NCI-H345 treated with DMSO at 0.1 percent for 48 hours (cell line): ENCODE data around the gene NMUR1.
"Not testable (repeated sequence)": the region's sequence is repeated elsewhere in the genome, so short reads cannot be mapped to it uniquely, and the experiment has no call there.

Experiments
- DNase-seq: peaks from one replicate; lab custom pipeline; 2025; ENCODE audit not compliant: unreplicated experiment; lab: John Stamatoyannopoulos, UW

NMUR1 gene, protein sequence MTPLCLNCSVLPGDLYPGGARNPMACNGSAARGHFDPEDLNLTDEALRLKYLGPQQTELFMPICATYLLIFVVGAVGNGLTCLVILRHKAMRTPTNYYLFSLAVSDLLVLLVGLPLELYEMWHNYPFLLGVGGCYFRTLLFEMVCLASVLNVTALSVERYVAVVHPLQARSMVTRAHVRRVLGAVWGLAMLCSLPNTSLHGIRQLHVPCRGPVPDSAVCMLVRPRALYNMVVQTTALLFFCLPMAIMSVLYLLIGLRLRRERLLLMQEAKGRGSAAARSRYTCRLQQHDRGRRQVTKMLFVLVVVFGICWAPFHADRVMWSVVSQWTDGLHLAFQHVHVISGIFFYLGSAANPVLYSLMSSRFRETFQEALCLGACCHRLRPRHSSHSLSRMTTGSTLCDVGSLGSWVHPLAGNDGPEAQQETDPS

DNA sequence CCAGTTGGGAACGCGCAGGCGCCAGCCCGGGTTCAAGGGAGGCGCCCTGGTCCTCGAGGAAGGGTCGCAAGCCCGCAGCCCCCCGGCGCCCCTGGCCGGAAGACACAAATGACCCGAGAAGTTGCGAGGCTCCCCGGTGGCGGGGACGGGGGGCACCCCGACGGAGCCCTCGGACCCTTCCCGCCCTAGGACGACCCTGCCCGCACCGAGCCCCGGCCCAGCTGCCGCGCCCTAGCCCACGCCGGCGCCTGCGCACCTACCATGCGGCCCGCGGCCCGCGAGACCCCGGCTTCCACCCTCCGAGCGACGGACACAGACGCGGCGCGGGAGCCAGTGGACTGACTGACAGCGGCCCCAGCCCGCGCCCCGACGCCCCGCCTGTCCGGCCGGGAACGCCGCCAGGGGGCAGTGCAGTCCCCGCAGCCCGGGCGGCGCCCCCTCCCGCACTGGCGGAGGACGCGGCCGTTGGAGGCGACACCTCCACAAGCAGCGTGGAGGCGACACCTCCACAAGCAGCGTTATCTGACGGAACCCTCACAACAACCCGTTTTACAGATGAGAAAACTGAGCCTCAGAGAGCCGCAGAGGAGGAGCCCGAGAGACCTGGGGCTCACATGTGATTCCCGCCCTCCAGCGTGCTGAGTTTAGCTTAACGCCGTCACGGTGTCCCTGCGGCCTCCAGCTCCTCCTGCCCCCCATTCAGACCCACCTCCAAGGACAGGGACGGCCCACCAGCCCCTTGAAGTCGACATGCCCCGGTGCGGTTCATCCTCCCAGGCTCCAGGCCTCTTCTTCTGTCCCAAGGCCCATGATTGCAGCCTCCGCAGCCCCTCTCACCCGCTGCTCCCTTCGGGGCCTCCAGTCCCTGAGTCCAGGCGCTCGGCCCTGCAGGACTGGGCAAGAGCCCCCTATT, at the start of gene NMUR1:
Gene NMUR1, minus strand, starts transcription at position 347 of the 913 bp plus-strand sequence. Its CDS starts 84 bp downstream, at position 263.
- peak; percentile 3 for DNase-seq

DNA sequence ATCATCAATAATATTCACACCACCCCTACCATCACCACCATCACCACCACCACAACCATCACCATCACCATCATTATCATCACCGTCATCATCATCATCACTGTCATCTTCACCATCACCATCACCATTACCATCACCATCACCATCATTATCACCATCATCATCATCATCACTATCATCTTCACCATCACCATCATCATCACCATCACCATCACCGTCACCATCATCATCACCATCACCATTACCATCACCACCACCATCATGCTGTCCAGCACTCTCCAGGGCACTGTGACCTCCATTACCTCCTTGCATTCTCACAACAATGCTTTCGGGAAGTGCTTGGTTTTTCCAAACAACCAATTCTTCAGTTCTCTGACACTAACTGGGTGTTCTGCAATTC, 49.3 kb upstream of the NMUR1 start:
- DNase-seq, result no peak

DNA sequence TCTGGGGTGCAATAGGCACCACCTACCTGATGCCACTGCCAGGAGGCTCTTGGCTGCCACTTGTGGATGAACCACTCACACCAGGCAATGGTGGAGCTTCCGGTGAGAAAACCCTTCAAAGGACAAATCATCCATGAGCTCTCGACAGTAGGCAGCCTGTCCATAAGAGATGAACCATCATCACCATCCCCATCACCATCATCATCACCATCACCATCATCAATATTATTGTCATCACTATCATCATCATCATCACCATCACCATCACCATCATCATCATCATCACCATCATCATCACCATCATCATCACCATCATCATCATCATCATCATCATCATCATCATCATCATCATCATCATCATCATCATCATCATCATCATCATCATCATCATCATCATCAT, 48.4 kb upstream of the NMUR1 start:
- not testable (repeated sequence) for DNase-seq

DNA sequence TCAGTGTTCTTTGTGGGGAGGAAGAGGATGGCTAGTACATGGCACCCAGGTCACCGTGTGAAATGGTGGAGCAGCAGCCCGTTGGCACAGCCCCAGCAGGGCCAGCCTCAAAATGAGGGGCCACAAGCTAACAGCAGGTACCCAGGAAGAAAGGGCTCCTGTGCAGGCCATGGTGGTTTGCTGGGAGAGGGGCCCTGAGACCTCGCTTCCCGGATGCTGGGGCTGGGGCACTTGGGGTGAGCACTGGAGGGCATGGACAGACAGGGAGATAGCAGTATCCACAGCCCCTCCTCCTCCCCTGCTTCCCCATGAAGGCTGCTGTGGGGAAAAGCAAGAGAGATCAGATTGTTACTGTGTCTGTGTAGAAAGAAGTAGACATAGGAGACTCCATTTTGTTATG, 46.2 kb upstream of the NMUR1 start:
- DNase-seq, result no peak

DNA sequence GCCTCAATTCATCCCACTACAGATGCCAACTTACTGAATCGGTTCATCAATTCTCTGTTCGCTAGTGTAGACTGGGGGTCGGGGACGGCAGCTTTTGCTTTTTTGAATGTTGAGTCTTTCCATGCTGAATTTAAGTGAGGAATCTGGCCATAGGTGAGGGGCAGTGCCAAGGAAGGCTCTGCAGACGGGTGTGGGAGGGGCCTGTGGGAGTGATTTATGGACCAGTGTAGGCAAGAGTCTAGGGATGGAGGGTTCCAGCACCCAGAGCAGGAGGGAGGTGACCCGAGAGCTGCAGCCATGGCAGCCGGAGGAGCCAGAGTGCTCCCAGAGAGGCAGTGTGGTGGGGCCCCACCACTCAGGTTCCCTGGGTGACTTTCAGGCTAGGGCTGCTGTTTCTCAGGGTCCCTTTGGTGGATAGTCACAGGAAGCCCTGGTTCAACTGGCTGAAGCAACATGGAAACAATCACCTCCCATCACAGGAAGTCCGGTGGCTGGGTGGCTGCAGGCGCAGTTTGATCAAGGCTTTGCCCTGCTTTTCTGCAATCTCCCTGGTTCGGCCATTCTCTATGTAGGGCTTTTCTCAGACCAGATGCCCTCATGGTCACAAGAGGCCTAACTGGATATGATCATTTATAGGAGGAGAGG, 45.5 kb upstream of the NMUR1 start:
- DNase-seq, result no peak

DNA sequence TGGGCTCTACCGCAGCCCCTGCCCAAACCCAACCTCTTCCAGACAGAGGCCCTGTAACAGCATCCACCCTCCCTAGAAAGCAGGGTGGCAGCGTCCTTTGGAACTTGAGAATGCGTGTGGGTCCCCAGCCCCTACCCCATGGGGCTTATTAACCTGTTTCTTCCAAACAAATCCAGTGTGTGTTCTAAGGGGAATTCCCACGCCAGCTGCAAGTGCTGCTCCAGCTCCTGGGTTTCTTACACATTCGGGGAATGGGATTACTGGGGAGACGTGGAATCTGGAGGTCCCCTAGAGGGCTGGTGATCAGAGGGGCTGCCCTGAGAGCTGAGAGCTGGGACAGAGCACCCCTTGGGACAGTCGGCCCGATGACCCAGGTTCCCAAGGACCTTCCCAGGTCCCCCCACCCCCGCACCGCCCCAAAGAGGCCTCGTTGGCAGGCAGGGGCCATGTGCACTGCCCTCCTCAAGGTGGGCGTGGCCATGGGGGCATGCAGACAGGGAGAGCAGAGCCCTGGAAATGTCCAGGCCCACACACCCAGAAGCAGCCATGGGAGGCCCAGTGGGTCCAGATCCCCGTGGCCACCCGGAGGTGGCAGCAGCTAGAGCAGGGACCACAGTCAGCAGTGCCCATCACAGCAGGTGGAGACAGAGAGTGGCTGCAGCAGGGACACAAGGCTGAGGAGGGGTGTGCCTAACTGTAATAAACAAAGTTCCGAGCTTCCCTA, 43.6 kb upstream of the NMUR1 start:
- DNase-seq, result no peak

DNA sequence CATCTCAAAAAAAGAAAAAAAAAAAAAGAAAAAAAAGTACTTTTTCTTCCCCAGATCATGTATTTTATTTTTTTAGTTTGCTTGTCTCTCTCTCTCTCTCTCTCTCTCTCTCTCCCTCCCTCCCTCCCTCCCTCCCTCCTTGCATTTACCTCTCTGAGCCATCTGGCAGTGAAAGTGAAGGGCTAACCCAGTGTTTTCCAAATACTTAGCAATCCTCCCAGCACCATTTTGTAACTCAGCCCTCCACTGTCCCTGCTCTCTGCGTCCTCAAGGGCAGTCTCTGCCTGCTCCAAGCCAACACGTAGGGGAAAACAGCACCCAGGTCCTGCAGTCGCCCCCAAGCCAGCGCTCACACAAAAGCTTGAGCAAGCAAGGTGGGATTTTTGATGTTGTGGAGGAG, 42.9 kb upstream of the NMUR1 start:
- DNase-seq, result no peak

DNA sequence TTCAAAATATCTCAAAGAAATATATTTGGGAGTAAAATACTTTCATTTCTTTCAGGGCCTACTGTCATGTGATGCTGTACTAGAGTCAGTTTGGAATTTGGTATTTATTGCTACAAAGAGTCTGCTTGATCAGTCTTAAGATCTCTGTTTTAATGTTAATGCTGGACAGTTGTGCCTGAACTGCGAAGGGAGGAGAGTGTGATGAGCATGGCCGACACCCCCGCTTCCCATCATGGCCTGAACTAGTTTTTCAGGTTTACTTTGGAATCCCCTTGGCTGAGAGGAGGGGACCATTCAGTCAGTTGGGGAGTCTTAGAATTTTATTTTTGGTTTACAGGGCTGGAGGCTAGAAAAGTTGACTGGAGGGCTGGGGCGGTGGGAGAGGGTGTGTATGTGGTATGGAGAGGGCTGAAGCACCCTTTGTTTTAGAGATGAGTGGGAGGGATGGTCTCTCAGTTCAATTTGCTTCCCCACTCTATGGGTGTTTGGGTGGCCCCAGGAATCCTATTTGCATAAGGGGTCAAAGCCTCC, 41.5 kb upstream of the NMUR1 start:
- no peak for DNase-seq

DNA sequence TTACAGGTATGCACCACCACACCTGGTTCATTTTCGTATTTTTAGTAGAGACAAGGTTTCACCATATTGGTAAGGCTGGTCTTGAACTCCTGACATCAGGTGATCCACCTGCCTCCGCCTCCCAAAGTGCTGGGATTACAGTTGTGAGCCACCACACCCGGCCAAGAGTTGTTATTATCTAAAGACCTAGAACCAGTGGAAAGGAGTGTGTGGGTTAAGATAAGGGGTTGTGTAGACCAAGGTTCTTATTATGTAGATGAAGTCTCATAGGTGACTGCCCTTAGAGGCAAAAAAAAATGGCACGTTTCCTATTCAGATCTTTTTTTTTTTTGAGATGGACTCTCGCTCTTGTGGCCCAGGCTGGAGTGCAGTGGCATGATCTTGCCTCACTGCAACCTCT, 40.7 kb upstream of the NMUR1 start:
- not testable (repeated sequence) for DNase-seq

DNA sequence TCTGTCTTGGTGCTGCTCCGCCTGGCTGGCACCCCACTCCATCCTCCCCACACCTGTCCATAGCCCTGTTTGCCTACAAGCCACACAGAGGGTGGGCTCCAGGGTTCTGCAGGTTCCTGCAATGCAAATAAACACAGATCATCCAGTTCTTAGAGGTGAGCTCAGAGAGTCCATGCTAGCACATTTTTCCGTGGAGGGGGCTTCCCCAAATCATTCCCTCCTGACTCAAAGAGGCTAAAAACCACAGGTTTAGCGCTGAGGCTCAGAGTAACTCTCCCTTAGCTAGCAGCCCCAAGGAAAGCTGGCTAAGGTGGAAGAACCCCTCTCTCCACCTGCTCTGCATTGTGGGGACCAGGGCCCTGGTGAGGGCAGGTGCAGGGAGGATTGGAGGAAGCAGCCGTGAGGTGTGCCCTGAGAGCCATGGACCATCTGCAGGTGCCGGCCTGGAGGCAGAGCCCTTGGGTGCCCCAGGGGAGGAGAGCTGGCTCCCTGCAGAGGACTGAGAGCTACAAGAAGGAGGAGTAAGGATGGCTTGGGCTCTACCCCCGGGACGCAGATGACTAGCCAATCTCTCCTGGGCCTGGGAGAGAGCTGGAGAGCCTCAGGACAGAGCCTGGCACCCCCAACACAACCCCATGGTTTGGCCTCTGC, 38.7 kb upstream of the NMUR1 start:
- DNase-seq, result peak; percentile 14

DNA sequence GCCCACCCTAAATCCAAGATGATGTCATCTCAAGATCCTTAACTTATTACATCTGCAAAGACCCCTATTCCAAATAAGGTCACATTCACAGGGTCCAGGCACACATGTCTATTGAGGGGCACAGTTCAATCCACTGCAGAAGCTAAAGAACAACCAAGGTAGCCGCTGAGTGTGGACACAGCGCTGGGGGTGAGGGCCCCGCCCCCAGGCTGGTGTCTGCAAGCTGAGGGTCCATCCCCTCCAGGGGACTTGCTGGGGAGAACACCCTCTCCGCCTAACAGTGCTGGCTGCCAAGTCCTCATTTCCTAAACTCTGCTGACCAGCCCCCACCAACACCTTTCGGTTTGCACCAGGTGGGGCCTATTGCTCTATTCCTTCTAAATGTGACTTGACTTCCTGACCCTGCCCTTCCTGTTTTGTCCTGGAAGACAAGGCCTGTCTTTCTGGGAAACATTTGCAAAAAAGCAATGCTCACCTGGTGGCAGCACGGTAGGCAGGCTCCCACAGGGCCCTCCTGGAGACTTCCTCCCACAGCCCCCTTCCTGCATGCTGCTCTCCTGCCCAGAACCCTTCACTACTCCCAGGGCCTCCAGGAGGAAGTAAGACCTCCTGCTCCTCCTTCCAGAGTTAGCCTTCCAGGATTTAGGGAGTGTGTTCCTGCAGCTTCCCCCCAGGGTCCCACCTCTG, 38.0 kb upstream of the NMUR1 start:
- no peak for DNase-seq

DNA sequence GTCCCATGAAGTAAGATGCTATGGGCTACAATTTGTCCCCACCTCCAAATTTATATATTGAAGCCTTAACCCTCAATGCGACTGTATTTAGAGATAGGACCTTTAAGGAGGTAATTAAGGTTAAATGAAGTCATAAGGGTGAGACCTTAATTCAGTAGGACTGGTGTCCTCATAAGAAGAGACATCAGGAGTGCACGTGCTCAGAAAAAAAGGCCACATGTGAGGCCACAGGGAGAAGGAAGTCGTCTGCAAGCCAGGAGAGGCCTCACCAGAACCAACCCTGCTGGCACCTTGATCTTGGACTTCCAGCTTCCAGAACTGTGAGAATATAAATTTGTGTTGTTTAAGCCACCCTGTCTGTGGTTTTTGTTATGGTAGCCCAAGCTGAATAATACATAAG, 36.9 kb upstream of the NMUR1 start:
- no peak for DNase-seq

DNA sequence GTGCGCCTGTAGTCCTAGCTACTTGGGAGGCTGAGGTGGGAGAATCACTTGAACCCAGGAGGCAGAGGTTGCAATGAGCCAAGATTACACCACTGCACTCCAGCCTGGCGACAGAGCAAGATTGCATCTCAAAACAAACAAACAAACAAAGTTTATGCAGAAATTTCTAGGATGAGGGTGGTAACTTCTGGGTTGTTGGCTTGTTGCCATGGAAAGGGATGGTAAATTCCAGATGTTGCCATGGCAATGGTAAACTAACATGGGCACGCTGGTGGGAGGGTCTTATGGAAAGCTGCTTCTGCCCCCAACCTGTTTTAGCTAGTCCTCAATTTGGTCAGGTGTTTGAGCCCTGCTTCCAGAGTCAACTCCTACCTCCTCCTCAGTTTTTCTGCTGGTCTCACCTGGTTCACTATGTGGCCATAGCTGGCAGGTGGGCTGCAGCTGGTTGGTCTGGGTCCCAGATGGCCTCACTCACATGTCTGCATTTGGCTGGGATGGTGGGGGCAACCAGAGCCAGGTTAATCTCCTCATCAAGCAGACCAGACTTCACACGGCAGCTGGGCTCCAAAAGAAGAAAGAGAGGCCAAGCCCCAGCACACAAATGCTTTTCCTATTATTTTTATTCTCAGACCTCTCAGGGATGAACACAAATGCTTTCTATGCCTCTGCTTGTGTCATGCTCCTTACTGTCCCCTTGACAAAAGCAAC, 35.8 kb upstream of the NMUR1 start:
- DNase-seq, result no peak

DNA sequence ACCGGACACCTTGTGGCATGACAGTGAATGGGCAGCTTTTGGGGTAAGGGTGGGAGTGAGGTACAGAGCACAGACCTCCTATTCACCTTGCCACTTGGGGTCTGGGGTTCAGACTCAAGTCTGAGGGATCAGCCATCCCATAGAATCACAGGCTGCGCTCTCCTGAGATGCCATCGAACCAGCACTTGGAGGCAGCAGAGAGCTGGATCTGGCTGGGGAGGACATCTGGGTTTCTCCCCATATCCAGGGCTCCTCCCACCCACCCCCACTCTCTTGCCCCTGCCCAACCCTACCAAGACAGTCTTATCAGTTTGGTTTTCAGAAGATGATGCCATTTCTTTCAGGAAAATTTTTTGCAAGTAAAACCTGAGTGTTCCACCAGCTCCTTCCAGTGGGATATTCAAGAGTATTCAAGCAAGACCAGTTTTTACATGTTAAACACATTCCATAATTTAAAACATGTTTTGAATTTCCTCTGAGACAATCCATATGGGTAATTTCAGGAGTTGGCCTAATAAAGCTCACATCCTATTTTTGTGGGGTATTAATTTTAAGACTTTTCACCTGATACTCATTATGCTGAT, 33.2 kb upstream of the NMUR1 start:
- DNase-seq, result peak; percentile 12

DNA sequence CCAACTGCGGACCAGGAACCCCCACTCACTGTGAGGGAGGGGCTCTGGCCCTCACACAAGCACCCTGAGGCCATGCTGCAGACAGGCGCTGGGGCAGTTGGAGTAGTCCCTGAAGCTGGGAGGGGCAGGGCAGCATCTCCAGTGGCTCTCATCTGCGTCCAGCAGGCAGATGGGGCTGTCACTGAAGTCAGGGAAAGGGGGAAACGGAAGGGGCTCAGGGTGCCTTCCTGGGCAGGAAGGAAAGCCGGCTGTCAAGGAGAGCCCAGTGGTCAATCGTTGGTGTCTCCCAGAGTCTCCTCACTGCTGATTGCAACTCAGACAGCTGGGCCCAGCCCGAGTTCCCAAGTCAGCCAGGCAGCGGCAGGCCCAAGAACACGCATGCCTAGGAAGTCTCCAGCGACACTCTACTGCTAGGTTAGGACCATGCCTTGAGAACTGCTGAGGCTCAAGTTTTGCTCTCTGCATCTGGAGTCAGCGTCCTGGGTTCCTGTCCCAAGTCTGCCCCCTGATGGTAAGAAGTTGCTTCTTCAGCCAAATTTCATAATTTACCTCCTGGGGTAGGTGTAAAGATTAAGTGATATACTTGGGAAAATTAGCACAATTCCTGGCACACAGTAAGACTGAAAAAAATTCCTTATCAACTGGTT, 27.4 kb upstream of the NMUR1 start:
- peak; percentile 7 for DNase-seq

DNA sequence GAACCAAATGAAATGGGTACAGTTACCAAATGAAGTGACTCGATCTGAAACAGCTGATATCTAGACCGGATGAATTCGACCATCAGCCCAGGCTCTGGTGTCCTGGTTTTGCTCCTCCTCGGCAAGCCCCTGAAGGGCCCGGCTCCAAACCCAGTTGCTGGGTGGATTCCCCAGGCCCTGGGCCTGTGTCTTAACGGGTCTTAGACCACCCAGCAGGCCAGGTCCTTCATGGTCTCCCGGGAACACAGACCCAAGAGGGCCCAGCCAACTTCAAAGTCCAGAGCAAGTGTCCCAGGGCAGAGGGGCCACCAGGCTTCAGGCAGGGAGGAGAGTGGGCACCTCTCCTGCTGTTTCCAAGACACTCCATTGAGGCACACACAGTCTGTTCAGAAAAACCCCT, 26.7 kb upstream of the NMUR1 start:
- no peak for DNase-seq

DNA sequence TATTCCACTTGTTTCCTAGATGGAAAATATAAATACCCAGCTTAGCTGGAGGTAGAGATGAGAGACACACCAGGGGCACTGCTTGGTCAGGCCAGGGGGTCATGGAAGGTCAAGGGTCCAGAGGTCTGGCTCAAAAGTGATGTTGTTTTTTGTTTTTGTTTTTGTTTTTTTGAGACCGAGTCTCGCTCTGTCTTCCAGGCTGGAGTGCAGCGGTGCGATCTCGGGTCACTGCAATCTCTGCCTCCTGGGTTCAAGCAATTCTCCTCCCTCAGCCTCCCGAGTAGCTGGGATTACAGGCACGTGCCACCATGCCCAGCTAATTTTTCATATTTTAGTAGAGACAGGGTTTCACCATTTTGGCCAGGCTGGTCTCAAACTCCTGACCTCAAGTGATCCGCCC, 26.3 kb upstream of the NMUR1 start:
- not testable (repeated sequence) for DNase-seq
